Body of pancreas (tissue), 4 donors: ENCODE results near the gene ATP2B1. TPM values are rescaled to one million over a fixed set of nuclear protein-coding genes. Genes with fewer than 3 reads are reported as not detected.
"Not testable (repeated sequence)": the region's sequence is repeated elsewhere in the genome, so short reads cannot be mapped to it uniquely, and the experiment has no call there.

Source experiments
- ATAC-seq: fragments of 150-250 bp; one replicate; pipeline ENCODE4 v1.9.1; 2016
- DNase-seq, 4 donors: peaks; one replicate each; pipeline ENCODE4 v3.0.0-alpha.2; 2019
- H3K27ac ChIP-seq, 4 donors: fragments of 200-600 bp; sonication (generic); 1 replicate in 3 of 4; 2 replicates in 1 of 4; pipeline versions ENCODE4 v1.5.1 to v1.6.1; 2016 to 2019; ENCODE audit warnings: mild to moderate bottlenecking in 1 of 4, mixed read lengths in 1 of 4, moderate library complexity in 1 of 4
- H3K27me3 ChIP-seq, 2 donors: fragments of 200-600 bp; sonication (generic); one replicate each; pipeline ENCODE4 v1.6.0; 2016; ENCODE audit warnings: mild to moderate bottlenecking in 1 of 2
- H3K36me3 ChIP-seq, 2 donors: fragments of 200-600 bp; sonication (generic); replicated peaks in 1 of 2; 2 replicates each; pipeline ENCODE4 v1.5.1; 2016; ENCODE audit warnings: low read depth in 2 of 2; ENCODE audit not compliant: insufficient read depth in 1 of 2
- H3K4me1 ChIP-seq: fragments of 200-600 bp; sonication (generic); one replicate; pipeline ENCODE4 v1.6.0; 2016
- H3K4me3 ChIP-seq, 2 donors: fragments of 200-600 bp; sonication (generic); 1 replicate in 1 of 2; 2 replicates in 1 of 2; pipeline ENCODE4 v1.5.1; 2016 to 2019
- H3K9me3 ChIP-seq, 3 donors: fragments of 200-600 bp; sonication (generic); 1 replicate in 2 of 3; 2 replicates in 1 of 3; pipeline ENCODE4 v1.5.1; 2016
- POLR2A ChIP-seq, 3 donors: fragments of 450-650 bp; IDR thresholded peaks; one replicate each; pipeline ENCODE4 v1.6.1; 2016; ENCODE audit warnings: antibody characterized with exemption in 3 of 3, mild to moderate bottlenecking in 2 of 3
- WGBS, 2 donors: methylation state at CpG; one replicate each; pipeline ENCODE4 v1.1.5; 2017; 5-methylcytosine and 5-hydroxymethylcytosine counted together
- intact Hi-C: fragments of 100-400 bp; cut with DNase I; formaldehyde crosslinking; loops from one replicate; pipeline ENCODE4 v1.15.1; 2023
- total RNA-seq, 2 donors: library from RNA; depleted of rRNA; stranded (reverse); fragments of >200 nt; gene quantifications; one replicate each; pipeline ENCODE4 v1.1.0, GENCODE V29; 2016
- TF ChIP-seq, protein P1 (sequence below), 7 experiments: fragments of 450-650 bp in 4 of 7; fragments of 200-600 bp in 3 of 7; sonication (generic) in 3 of 7; IDR thresholded peaks; one replicate each; pipeline ENCODE4 v1.5.1; 2016 to 2019; ENCODE audit warnings: antibody characterized with exemption in 7 of 7

The ATP2B1 gene
- total RNA-seq, 2 donors from 2014 or later = 17.1 to 37.9 TPM

DNA sequence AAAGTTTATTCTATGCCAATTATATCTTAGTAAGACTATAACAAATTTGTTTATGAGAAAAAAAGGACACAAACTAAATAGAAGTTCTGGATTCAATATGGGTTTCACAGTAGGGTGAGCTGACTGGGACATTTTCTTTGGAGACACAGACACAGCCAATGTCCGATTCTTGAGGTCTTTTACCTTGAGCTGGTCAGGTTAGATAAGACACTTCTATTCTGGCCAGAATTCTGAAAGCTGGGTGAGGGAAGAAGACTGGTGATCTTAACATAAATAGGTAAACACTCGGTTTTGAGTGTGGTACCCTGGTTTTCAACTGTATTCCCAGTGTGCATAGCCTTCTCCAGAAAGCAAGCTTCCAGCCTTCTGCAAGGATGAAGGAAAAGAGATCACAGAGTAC is 10.0 kb downstream of the ATP2B1 start:
- Histone ChIP-seq H3K9me3 (no peaks in the 10 kb centered on the region), H3K36me3 (no peaks in the 10 kb centered on the region), H3K27ac (no peak overlapping the region), H3K27me3 (no peaks in the 10 kb centered on the region), H3K4me1 (peaks cover 21% of the 10 kb centered on the region), H3K4me3 (no peak overlapping the region)
- DNase-seq (no peak), ATAC-seq (no peak)
- intact Hi-C loops = no loop called here
- 39 to 41% methylated on average over 2 of the region's 2 CpGs for WGBS, 2 donors
- TF ChIP-seq, protein P1, sequence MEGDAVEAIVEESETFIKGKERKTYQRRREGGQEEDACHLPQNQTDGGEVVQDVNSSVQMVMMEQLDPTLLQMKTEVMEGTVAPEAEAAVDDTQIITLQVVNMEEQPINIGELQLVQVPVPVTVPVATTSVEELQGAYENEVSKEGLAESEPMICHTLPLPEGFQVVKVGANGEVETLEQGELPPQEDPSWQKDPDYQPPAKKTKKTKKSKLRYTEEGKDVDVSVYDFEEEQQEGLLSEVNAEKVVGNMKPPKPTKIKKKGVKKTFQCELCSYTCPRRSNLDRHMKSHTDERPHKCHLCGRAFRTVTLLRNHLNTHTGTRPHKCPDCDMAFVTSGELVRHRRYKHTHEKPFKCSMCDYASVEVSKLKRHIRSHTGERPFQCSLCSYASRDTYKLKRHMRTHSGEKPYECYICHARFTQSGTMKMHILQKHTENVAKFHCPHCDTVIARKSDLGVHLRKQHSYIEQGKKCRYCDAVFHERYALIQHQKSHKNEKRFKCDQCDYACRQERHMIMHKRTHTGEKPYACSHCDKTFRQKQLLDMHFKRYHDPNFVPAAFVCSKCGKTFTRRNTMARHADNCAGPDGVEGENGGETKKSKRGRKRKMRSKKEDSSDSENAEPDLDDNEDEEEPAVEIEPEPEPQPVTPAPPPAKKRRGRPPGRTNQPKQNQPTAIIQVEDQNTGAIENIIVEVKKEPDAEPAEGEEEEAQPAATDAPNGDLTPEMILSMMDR (IDR thresholded peaks at IDR 0.05) = no peak
- TF ChIP-seq POLR2A (IDR thresholded peaks at IDR 0.05) = no peak

DNA sequence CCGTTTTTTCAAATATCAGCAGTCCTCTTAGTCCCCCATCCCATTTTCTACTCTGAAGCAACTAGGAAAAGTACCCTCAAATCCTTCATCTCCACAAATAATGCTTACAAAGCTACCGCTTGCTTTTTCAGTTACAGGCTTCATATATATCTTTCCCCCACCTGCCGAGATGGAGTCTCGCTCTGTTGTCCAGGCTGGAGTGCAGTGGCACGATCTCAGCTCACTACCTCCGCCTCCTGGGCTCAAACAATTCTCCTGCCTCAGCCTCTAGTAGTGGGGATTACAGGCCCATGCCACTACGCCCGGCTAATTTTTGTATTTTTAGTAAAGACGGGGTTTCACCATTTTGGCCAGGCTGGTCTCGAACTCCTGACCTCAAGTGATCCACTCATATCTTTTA is 10.9 kb downstream of the ATP2B1 start:
- WGBS, 2 donors = 97 to 98% methylated on average over 10 of the region's 10 CpGs
- H3K4me3 ChIP-seq, H3K27ac ChIP-seq, ATAC-seq, H3K27me3 ChIP-seq, intact Hi-C loops, H3K36me3 ChIP-seq, H3K9me3 ChIP-seq, DNase-seq: not testable (repeated sequence)
- peaks cover 24% of the 10 kb centered on the region for H3K4me1 ChIP-seq

DNA sequence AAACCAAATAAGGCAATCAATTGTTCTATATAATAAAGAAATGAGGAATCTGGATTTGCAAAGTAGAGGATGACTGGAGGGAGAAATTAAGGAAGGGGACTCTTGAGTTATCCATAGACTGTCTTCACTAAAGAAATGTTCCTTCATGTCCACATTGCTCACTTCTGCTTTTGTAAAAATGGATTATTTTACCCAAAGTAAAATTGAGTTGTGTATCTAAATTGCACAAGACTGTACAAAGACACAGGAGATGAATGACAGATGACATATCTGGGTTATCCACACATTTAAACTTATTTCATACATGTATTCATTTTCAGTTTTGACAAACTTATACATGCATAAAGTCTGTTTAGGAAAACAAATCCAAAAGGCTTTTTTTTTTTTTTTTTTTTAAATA is 11.3 kb downstream of the ATP2B1 start:
- Histone ChIP-seq H3K27ac (no peak overlapping the region), H3K4me3 (no peak overlapping the region), H3K9me3 (no peaks in the 10 kb centered on the region), H3K27me3 (no peaks in the 10 kb centered on the region), H3K36me3 (no peaks in the 10 kb centered on the region), H3K4me1 (peaks cover 26% of the 10 kb centered on the region)
- TF ChIP-seq, protein P1 (IDR thresholded peaks at IDR 0.05) = no peak
- no peak for TF ChIP-seq POLR2A (IDR thresholded peaks at IDR 0.05)
- DNase-seq = no peak
- intact Hi-C loops = no loop called here
- no peak for ATAC-seq

DNA sequence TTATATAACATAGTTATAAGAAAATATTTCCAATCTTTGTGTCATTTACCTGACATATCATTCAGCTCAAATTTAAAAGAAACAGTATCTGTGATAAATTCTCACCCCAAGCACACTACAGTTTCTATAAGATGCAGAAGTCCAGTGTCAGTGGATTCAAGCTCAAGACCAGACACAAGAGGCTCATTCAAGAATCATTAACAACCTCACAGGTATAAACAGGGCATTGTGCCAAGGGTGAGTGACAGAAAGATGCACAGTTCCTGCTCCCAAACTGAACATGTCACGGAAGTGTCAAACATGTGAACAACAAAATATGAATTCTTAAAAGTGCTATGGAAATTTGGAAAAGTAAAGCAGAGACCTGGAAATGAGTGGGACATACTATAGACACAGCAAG is 12.8 kb downstream of the ATP2B1 start:
- Histone ChIP-seq H3K36me3 (no peaks in the 10 kb centered on the region), H3K4me3 (no peak overlapping the region), H3K27me3 (no peaks in the 10 kb centered on the region), H3K27ac (no peak overlapping the region), H3K9me3 (no peaks in the 10 kb centered on the region), H3K4me1 (peaks cover 26% of the 10 kb centered on the region)
- intact Hi-C loops = no loop called here
- no peak for DNase-seq
- WGBS, 2 donors = 71% methylated on average over 1 of the region's 1 CpG
- no peak for TF ChIP-seq POLR2A (IDR thresholded peaks at IDR 0.05)
- TF ChIP-seq, protein P1 (IDR thresholded peaks at IDR 0.05) = no peak
- ATAC-seq = no peak

DNA sequence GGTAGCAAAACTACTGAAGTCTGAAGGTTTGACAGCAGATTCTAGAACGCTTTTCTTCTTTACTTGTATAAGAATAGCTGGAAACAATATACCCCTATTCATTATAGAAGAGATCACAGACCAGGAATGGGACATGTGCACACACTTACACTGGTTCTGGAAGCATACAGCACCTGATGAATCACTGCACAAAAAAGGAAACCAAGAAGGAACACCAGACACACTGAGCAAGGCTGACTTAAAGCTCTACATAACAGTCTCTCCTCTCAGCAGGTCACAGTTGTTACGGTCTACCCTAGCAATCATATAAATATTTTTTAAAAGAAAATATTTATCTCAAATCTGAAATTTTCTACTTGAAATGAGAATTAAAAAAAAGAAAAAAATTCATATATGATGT is 13.5 kb downstream of the ATP2B1 start:
- Histone ChIP-seq H3K27me3 (no peaks in the 10 kb centered on the region), H3K4me1 (peaks cover 26% of the 10 kb centered on the region), H3K9me3 (no peaks in the 10 kb centered on the region), H3K4me3 (no peak overlapping the region), H3K27ac (no peak overlapping the region), H3K36me3 (no peaks in the 10 kb centered on the region)
- 92 to 100% methylated on average over 2 of the region's 2 CpGs for WGBS, 2 donors
- intact Hi-C loops = no loop called here
- DNase-seq (no peak), ATAC-seq (no peak)
- TF ChIP-seq, protein P1 (IDR thresholded peaks at IDR 0.05) = no peak
- no peak for TF ChIP-seq POLR2A (IDR thresholded peaks at IDR 0.05)
